HG03280 (cell line): ENCODE measurements around the gene PTPN20.
"Not testable (repeated sequence)": the region's sequence is repeated elsewhere in the genome, so short reads cannot be mapped to it uniquely, and the experiment has no call there.

Experiments used
- ATAC-seq: cut with Tn5 transposase; IDR thresholded peaks from one replicate; pipeline ENCODE4 v1.9.1; 2021; ENCODE audit warnings: mild to moderate bottlenecking, moderate library complexity; ENCODE audit not compliant: unreplicated experiment

PTPN20 gene

GRCh38 chr10:46911144-46911876 is at the start of gene PTPN20:
Gene PTPN20 (plus strand): TSS chr10:46911428. CDS start chr10:46932500, 21,072 bp downstream.
- not testable (repeated sequence) for ATAC-seq

- not testable (repeated sequence) for ATAC-seq
Measured at GRCh38 chr10:46869716-46870115, 41.5 kb upstream of the PTPN20 start.

GRCh38 chr10:46871583-46871982 is 39.6 kb upstream of the PTPN20 start:
- not testable (repeated sequence) for ATAC-seq

GRCh38 chr10:46875304-46875703 is 35.9 kb upstream of the PTPN20 start:
- not testable (repeated sequence) for ATAC-seq

GRCh38 chr10:46876773-46877172 is 34.5 kb upstream of the PTPN20 start:
- not testable (repeated sequence) for ATAC-seq

- ATAC-seq = not testable (repeated sequence)
Measured at GRCh38 chr10:46878761-46879160, 32.5 kb upstream of the PTPN20 start.

- ATAC-seq = not testable (repeated sequence)
Measured at GRCh38 chr10:46890813-46891611, 20.2 kb upstream of the PTPN20 start.

- not testable (repeated sequence) for ATAC-seq
Measured at GRCh38 chr10:46896762-46897692, 14.2 kb upstream of the PTPN20 start.

- not testable (repeated sequence) for ATAC-seq
Measured at GRCh38 chr10:46901247-46901646, 10.0 kb upstream of the PTPN20 start.

GRCh38 chr10:46903874-46904273 is 7.4 kb upstream of the PTPN20 start:
- not testable (repeated sequence) for ATAC-seq

GRCh38 chr10:46906359-46906758 is 4.9 kb upstream of the PTPN20 start:
- not testable (repeated sequence) for ATAC-seq

- not testable (repeated sequence) for ATAC-seq
Measured at GRCh38 chr10:46907185-46908117, 3.8 kb upstream of the PTPN20 start.

GRCh38 chr10:46922498-46922897 is 11.3 kb downstream of the PTPN20 start:
- not testable (repeated sequence) for ATAC-seq

- ATAC-seq = not testable (repeated sequence)
Measured at GRCh38 chr10:46925156-46925555, 13.9 kb downstream of the PTPN20 start.

GRCh38 chr10:46925853-46926252 is 14.6 kb downstream of the PTPN20 start:
- not testable (repeated sequence) for ATAC-seq

- not testable (repeated sequence) for ATAC-seq
Measured at GRCh38 chr10:46928810-46929209, 17.6 kb downstream of the PTPN20 start.

GRCh38 chr10:46932383-46932782 is 21.2 kb downstream of the PTPN20 start:
- ATAC-seq = not testable (repeated sequence)

GRCh38 chr10:46941091-46941490 is 29.9 kb downstream of the PTPN20 start:
- ATAC-seq = not testable (repeated sequence)

GRCh38 chr10:46948687-46949518 is 37.7 kb downstream of the PTPN20 start:
- ATAC-seq = not testable (repeated sequence)
